HG02884 (cell line): ENCODE results near the gene VASH1.
A peak's percentile ranks its signal among the peaks of the same experiment; 100 is the strongest.

Source experiments
- ATAC-seq: cut with Tn5 transposase; IDR thresholded peaks from one replicate; pipeline ENCODE4 v1.9.1; 2021; ENCODE audit warnings: mild to moderate bottlenecking, moderate library complexity; ENCODE audit not compliant: unreplicated experiment

Gene VASH1

DNA sequence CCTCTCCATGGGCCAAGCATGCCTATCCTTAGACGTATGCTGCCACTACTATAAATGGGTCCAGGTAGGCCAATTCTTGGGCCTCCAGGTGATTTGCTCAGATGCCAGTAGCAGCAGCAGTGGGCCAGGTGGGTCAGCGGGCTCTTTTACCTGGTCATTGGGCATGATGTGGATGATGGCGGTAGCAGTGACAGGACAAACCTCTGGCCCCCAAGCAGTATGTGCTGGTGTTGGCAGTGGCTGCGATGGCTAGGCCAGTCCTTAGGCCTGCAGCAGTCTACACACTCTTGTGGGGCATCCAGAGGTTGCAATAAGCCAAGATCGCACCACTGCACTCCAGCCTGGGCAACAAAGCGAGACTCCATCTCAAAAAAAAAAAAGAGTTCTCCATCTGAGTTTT, 19.1 kb upstream of the VASH1 start:
- no peak for ATAC-seq

- ATAC-seq = no peak
Observed at GRCh38 chr14:76742966-76743365, 18.3 kb upstream of the VASH1 start.

- ATAC-seq = no peak
Observed at GRCh38 chr14:76752744-76753143, 8.5 kb upstream of the VASH1 start.

DNA sequence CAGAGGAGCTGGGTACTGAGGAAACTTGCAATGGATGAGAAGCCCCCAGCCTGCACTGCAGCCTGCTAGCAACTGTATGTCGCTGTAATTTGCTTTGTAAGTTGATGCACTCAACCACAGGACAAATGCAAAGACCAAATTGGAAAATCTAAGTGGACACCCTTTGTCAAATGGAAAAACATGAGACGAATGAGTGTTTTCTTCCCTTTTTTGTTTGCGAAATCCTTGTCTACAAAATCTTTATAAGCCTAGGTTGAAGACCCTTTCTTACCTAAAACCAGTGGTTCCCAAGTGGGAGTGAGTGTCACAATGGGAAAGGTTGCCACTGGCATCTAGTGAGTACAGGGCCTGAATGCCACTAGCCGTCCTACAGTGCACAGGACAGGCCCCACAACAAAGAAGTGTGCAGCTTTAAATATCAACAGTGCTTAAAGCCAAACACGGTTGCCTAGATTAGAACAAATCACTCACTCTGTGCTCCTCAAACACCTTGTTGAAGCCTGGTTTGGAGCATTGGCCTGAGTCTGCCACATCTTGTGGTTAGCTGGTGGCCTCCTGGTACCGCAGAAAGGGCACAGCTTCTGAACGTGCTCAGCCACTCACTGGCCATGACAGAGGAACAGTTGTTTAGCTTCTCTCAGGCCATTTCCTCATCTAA, 7.6 kb upstream of the VASH1 start:
- no peak for ATAC-seq

GRCh38 chr14:76754586-76754985, 6.7 kb upstream of the VASH1 start:
- ATAC-seq = no peak

- no peak for ATAC-seq
Observed at GRCh38 chr14:76755610-76756370, 5.5 kb upstream of the VASH1 start.

DNA sequence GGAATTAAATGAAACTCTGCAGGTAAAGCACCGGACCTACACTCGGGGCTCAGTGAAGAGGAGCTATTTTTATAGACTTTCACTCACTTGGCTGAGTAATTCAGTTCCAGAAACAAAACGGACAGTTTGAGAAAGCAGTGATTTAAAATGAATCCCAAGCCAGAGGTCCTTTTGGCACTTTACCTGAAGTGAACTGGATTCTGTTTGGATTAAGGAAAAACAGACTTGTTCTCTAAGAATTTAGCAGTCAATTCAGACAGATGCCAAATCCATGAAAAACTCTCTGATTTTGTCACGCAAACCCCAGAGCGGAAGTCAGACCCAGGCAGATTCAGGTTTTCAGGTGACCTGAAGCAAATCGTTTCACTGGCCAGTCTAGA, 4.9 kb upstream of the VASH1 start:
- no peak for ATAC-seq

- no peak for ATAC-seq
Observed at GRCh38 chr14:76759589-76759988, 1.7 kb upstream of the VASH1 start.

- no peak for ATAC-seq
Observed at GRCh38 chr14:76760331-76761135, 735 bp upstream of the VASH1 start.

- no peak for ATAC-seq
Observed at GRCh38 chr14:76761960-76762410, 717 bp downstream of the VASH1 start.

GRCh38 chr14:76762411-76763095, 1.3 kb downstream of the VASH1 start:
- ATAC-seq = no peak

- ATAC-seq = no peak
Observed at GRCh38 chr14:76763096-76764041, 2.1 kb downstream of the VASH1 start.

DNA sequence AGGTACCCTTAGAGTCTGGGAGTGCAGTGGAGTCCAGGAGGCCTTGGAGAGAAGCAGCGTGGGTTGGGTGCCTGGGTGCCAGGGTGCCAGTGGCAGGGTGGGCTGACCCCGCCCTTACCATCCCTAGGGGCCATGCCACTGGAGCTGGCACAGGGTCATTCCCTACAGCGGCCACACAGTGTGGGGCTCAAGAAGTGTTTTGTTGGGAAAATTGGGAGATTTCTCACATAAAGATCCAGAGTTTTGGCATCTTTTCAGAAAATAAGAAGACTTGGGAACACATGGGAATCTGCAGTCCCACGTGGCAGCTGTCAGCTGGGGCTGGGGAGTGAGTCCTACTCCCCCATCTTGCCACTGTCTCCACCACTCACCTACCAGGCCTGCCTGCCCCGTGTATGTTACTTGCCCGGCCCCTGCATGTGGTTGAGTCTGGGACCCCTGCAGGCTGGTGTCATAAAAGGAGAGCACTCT, 4.2 kb downstream of the VASH1 start:
- no peak for ATAC-seq

- peak; percentile 93 for ATAC-seq
Observed at GRCh38 chr14:76767681-76768656, 6.7 kb downstream of the VASH1 start.

- ATAC-seq = no peak
Observed at GRCh38 chr14:76768671-76769500, 7.6 kb downstream of the VASH1 start.

DNA sequence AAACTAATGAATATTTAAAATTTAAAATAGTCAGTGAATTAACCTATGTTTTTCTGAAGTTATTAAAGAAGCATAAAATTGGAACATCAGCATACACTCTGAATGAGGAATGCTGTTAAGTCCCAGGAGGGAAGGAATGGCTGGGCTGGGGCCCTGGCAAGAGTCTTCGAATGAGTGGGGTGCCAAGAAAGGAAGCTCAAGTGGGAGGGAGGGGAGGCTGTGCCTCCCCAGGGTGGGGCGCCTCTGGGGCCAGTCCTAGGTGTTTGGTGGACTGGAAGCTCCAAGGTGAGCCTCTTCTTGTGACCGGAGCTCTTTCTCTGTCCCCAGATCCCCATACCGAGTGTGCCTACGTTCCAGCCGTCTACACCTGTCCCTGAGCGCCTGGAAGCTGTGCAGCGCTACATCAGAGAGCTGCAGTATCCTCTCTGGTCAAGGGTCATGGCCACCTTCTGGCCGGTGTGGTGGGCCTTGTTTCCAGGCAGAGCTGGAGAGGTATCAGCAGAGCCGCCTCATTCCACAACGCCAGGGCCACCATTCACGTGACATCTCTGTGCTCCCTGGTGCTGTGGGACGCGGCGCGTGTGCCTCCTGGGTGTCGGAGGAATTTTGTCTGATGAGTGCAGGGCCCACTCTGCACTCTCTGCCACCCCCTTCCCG, 8.5 kb downstream of the VASH1 start:
- no peak for ATAC-seq
